ENCODE measurements around the gene STK24.

GRCh38 chr13:98585398-98585754, 8.5 kb upstream of the STK24 start:
- TF ChIP-seq EZH2 (IDR thresholded peaks at IDR 0.05; ENCODE audit: borderline replicate concordance, low read depth, low read length, poor library complexity, severe bottlenecking) (no peak), CTCF (conservative IDR thresholded peaks at IDR 0.05; ENCODE audit: low read depth, low read length) (no peak)

Data from A673 (cell line).